ENCODE results near the gene LAMC1. TPM values are rescaled to one million over a fixed set of nuclear protein-coding genes. Genes with fewer than 3 reads are reported as not detected.
"Not testable (repeated sequence)": the region's sequence is repeated elsewhere in the genome, so short reads cannot be mapped to it uniquely, and the experiment has no call there.

The LAMC1 gene
- total and polyA plus RNA-seq, 12 donors = 12.3 to 110 (median 75.9) TPM

- Histone ChIP-seq H3K9me3 (replicated peaks in 1 of 3) (no peaks in the 10 kb centered on the region), H3K27me3 (no peaks in the 10 kb centered on the region), H3K27ac (no peak overlapping the region), H3K4me1 (replicated peaks in 1 of 2) (peaks cover 0 to 16% of the 10 kb centered on the region in 2 donors), H3K4me3 (no peak overlapping the region), H3K36me3 (replicated peaks in 1 of 2) (no peaks in the 10 kb centered on the region)
- no peak for DNase-seq
- intact Hi-C loops (cut with DNase I) = no loop called here
- TF ChIP-seq, protein P1, sequence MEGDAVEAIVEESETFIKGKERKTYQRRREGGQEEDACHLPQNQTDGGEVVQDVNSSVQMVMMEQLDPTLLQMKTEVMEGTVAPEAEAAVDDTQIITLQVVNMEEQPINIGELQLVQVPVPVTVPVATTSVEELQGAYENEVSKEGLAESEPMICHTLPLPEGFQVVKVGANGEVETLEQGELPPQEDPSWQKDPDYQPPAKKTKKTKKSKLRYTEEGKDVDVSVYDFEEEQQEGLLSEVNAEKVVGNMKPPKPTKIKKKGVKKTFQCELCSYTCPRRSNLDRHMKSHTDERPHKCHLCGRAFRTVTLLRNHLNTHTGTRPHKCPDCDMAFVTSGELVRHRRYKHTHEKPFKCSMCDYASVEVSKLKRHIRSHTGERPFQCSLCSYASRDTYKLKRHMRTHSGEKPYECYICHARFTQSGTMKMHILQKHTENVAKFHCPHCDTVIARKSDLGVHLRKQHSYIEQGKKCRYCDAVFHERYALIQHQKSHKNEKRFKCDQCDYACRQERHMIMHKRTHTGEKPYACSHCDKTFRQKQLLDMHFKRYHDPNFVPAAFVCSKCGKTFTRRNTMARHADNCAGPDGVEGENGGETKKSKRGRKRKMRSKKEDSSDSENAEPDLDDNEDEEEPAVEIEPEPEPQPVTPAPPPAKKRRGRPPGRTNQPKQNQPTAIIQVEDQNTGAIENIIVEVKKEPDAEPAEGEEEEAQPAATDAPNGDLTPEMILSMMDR (IDR thresholded peaks at IDR 0.05) = no peak
- TF ChIP-seq POLR2A (IDR thresholded peaks at IDR 0.05) = no peak
- WGBS, 4 donors = 49 to 74% (median 67%) methylated on average over 2 of the region's 2 CpGs
Observed at GRCh38 chr1:183058851-183059502, 35.8 kb downstream of the LAMC1 start.

DNA sequence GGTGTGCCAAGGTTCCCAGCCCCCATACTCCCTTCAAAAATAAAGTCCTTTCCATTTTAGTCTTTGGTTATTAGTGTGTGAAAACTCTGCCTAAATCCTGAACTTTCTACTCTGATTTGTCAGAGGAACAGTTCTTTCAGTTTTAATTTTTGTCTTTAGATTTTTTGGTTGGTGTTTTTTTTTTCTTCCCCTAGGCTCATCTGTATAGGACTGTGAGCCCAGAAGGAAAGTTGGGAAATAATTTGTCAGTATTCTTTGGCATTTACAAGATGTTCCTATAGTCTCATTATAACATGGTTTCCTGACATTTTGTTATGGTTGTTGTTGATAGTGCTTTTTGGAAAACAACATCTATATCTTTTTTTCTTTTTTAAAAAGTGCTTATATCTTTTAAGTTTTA, 38.0 kb downstream of the LAMC1 start:
- TF ChIP-seq, protein P1 (IDR thresholded peaks at IDR 0.05) = no peak
- no peak for TF ChIP-seq POLR2A (IDR thresholded peaks at IDR 0.05)
- Histone ChIP-seq H3K27ac (no peak overlapping the region), H3K27me3 (no peaks in the 10 kb centered on the region), H3K4me3 (no peak overlapping the region), H3K4me1 (replicated peaks in 1 of 2) (peaks cover 0 to 16% of the 10 kb centered on the region in 2 donors), H3K9me3 (replicated peaks in 1 of 3) (no peaks in the 10 kb centered on the region), H3K36me3 (replicated peaks in 1 of 2) (no peaks in the 10 kb centered on the region)
- DNase-seq = no peak
- intact Hi-C loops (cut with DNase I) = no loop called here

DNA sequence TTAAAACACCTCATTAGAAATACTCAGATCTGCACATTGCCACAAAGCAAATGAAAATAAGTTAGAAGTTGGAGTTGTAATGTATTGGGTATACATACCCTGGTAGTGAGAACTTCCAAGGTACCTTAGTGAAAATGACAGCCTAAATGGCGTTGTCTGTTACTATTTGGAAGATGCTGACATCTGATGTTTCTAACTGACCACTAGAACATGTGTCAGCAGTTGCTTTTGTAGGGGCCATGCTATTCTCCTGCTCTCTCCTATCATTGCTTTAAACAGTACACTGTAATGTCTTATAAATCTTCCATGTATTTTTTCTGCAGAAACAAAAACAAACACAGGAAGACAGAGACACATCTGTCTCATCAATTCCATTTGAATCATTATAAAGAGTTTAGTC, 40.1 kb downstream of the LAMC1 start:
- H3K27me3 ChIP-seq = no peaks in the 10 kb centered on the region
- DNase-seq = no peak
- H3K4me1 ChIP-seq (replicated peaks in 1 of 2) = peaks cover 0 to 16% of the 10 kb centered on the region in 2 donors
- WGBS, 4 donors = 61 to 88% (median 67%) methylated on average over 1 of the region's 1 CpG
- no peaks in the 10 kb centered on the region for H3K36me3 ChIP-seq (replicated peaks in 1 of 2)
- intact Hi-C loops (cut with DNase I) = no loop called here
- no peak overlapping the region for H3K27ac ChIP-seq
- no peaks in the 10 kb centered on the region for H3K9me3 ChIP-seq (replicated peaks in 1 of 3)
- H3K4me3 ChIP-seq = no peak overlapping the region
- TF ChIP-seq, protein P1 (IDR thresholded peaks at IDR 0.05) = no peak
- no peak for TF ChIP-seq POLR2A (IDR thresholded peaks at IDR 0.05)

GRCh38 chr1:183065168-183065706, 42.0 kb downstream of the LAMC1 start:
- intact Hi-C loops (cut with DNase I) = no loop called here
- peaks cover 0 to 13% of the 10 kb centered on the region in 2 donors for H3K4me1 ChIP-seq (replicated peaks in 1 of 2)

GRCh38 chr1:183066432-183066831, 43.2 kb downstream of the LAMC1 start:
- H3K36me3 ChIP-seq (replicated peaks in 1 of 2); H3K4me3 ChIP-seq; H3K27ac ChIP-seq; H3K27me3 ChIP-seq; DNase-seq; H3K4me1 ChIP-seq (replicated peaks in 1 of 2); H3K9me3 ChIP-seq (replicated peaks in 1 of 3); intact Hi-C loops (cut with DNase I): not testable (repeated sequence)
- WGBS, 4 donors = 65 to 82% (median 75%) methylated on average over 2 of the region's 2 CpGs

More at GRCh38 chr1:183065168-183065706, 42.0 kb downstream of the LAMC1 start:
- WGBS, 4 donors = 94 to 97% (median 96%) methylated on average over 6 of the region's 6 CpGs
- DNase-seq = no peak
- TF ChIP-seq POLR2A (IDR thresholded peaks at IDR 0.05) = no peak
- TF ChIP-seq, protein P1 (IDR thresholded peaks at IDR 0.05) = no peak
- Histone ChIP-seq H3K9me3 (replicated peaks in 1 of 3) (no peaks in the 10 kb centered on the region), H3K36me3 (replicated peaks in 1 of 2) (no peaks in the 10 kb centered on the region), H3K4me3 (no peak overlapping the region), H3K27ac (no peak overlapping the region), H3K27me3 (no peaks in the 10 kb centered on the region)
